Sigmoid colon (tissue), 4 donors: ENCODE data around the gene HIF1A.

Source experiments
- EP300 ChIP-seq, 4 donors: sonication (generic); formaldehyde crosslinking; IDR thresholded peaks; one replicate each; pipeline ENCODE4 v1.6.1; 2017; ENCODE audit warnings: antibody characterized with exemption in 4 of 4
- POLR2AphosphoS5 ChIP-seq, 4 donors: sonication (generic); formaldehyde crosslinking; IDR thresholded peaks; one replicate each; pipeline ENCODE4 v1.6.1; 2017; ENCODE audit warnings: antibody characterized with exemption in 4 of 4
- TF ChIP-seq, protein P1 (sequence below), 4 experiments: fragments of 450-650 bp in 3 of 4; fragments of 200-600 bp in 1 of 4; IDR thresholded peaks; one replicate each; pipeline ENCODE4 v1.5.1; 2016 to 2019; ENCODE audit warnings: antibody characterized with exemption in 4 of 4, mild to moderate bottlenecking in 3 of 4, moderate library complexity in 2 of 4

DNA sequence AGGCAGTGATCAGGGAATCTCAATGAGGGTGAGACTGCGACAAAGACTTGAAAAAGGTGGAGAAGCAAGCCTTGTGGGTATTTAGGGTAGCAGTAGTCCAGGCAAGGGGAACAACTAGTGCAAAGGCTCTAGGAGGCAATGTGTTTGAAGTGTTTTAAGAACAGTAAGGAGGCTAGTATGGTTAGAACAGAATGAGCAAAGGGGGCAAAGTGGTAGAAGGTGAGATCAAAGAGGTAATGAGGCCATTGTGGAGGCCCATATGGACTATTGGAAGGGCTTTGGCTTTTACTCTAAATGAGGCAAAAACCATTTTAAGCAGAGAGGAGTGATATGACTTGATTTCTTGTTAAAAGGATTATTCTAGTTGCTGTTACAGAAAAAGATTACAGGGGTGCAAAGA, 16.8 kb downstream of the HIF1A start:
- TF ChIP-seq, protein P1, sequence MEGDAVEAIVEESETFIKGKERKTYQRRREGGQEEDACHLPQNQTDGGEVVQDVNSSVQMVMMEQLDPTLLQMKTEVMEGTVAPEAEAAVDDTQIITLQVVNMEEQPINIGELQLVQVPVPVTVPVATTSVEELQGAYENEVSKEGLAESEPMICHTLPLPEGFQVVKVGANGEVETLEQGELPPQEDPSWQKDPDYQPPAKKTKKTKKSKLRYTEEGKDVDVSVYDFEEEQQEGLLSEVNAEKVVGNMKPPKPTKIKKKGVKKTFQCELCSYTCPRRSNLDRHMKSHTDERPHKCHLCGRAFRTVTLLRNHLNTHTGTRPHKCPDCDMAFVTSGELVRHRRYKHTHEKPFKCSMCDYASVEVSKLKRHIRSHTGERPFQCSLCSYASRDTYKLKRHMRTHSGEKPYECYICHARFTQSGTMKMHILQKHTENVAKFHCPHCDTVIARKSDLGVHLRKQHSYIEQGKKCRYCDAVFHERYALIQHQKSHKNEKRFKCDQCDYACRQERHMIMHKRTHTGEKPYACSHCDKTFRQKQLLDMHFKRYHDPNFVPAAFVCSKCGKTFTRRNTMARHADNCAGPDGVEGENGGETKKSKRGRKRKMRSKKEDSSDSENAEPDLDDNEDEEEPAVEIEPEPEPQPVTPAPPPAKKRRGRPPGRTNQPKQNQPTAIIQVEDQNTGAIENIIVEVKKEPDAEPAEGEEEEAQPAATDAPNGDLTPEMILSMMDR (IDR thresholded peaks at IDR 0.05): no peak
- TF ChIP-seq POLR2AphosphoS5 (IDR thresholded peaks at IDR 0.05) (no peak), EP300 (IDR thresholded peaks at IDR 0.05) (no peak)
